Progenitor cell of endocrine pancreas (in vitro differentiated cells): ENCODE data around the gene MRPL21. TPM values are rescaled to one million over a fixed set of nuclear protein-coding genes. Genes with fewer than 3 reads are reported as not detected.

Experiments used
- DNase-seq: peaks from one replicate; pipeline ENCODE4 v3.0.0; 2021; ENCODE audit warnings: low spot score; ENCODE audit not compliant: unreplicated experiment
- H3K27ac Mint-ChIP-seq: 2 replicates; pipeline ENCODE4 v1.8.0; 2021; ENCODE audit warnings: mild to moderate bottlenecking, moderate library complexity, mixed read lengths
- H3K27me3 Mint-ChIP-seq: 2 replicates; pipeline ENCODE4 v1.8.0; 2021; ENCODE audit warnings: mixed read lengths
- H3K36me3 Mint-ChIP-seq: 2 replicates; pipeline ENCODE4 v1.8.0; 2022; ENCODE audit warnings: mixed read lengths; ENCODE audit not compliant: insufficient read depth
- H3K4me1 Mint-ChIP-seq: 2 replicates; pipeline ENCODE4 v1.8.0; 2021; ENCODE audit warnings: low read depth, mixed read lengths
- H3K4me3 Mint-ChIP-seq: 2 replicates; pipeline ENCODE4 v1.8.0; 2021; ENCODE audit warnings: low read depth, mild to moderate bottlenecking, moderate library complexity, mixed read lengths
- H3K9me3 Mint-ChIP-seq: 2 replicates; pipeline ENCODE4 v1.8.0; 2021; ENCODE audit warnings: low read depth, mixed read lengths
- CTCF ChIP-seq: fragments of 200-600 bp; sonication (generic); IDR thresholded peaks from one replicate; pipeline ENCODE4 v1.5.0; 2021; ENCODE audit warnings: antibody characterized with exemption, mild to moderate bottlenecking; ENCODE audit not compliant: unreplicated experiment
- total RNA-seq: library from RNA; stranded (reverse); gene quantifications from 2 replicates; pipeline ENCODE4 v1.2.1, GENCODE V29; 2021

Gene MRPL21
- total RNA-seq, 1 donor from 2014 or later: 54.0 TPM

GRCh38 chr11:68931911-68932310 lies 28.3 kb upstream of the MRPL21 start:
- peaks cover 21% of the 10 kb centered on the region for H3K36me3 Mint-ChIP-seq

GRCh38 chr11:68930991-68931855 lies 27.6 kb upstream of the MRPL21 start:
- H3K27ac Mint-ChIP-seq: no peak overlapping the region
- H3K27me3 Mint-ChIP-seq: no peaks in the 10 kb centered on the region
- no peaks in the 10 kb centered on the region for H3K4me1 Mint-ChIP-seq
- no peaks in the 10 kb centered on the region for H3K9me3 Mint-ChIP-seq
- H3K4me3 Mint-ChIP-seq: no peak overlapping the region
- no peak for TF ChIP-seq CTCF
- H3K36me3 Mint-ChIP-seq: peaks cover 25% of the 10 kb centered on the region
- DNase-seq: no peak

More at GRCh38 chr11:68931911-68932310, 28.3 kb upstream of the MRPL21 start:
- H3K4me3 Mint-ChIP-seq: no peak overlapping the region
- no peaks in the 10 kb centered on the region for H3K27me3 Mint-ChIP-seq
- H3K4me1 Mint-ChIP-seq: no peaks in the 10 kb centered on the region
- TF ChIP-seq CTCF: no peak
- DNase-seq: no peak
- no peaks in the 10 kb centered on the region for H3K9me3 Mint-ChIP-seq
- H3K27ac Mint-ChIP-seq: no peak overlapping the region

- Mint-ChIP-seq H3K4me1 (no peaks in the 10 kb centered on the region), H3K27me3 (no peaks in the 10 kb centered on the region), H3K36me3 (peaks cover 33% of the 10 kb centered on the region), H3K9me3 (peaks cover 9% of the 10 kb centered on the region), H3K4me3 (no peak overlapping the region), H3K27ac (no peak overlapping the region)
- no peak for DNase-seq
- TF ChIP-seq CTCF: no peak
These were observed 26.3 kb upstream of the MRPL21 start for GRCh38 chr11:68929706-68930570.

GRCh38 chr11:68929135-68929534 lies 25.5 kb upstream of the MRPL21 start:
- no peak for TF ChIP-seq CTCF
- no peak for DNase-seq
- Mint-ChIP-seq H3K27me3 (no peaks in the 10 kb centered on the region), H3K36me3 (peaks cover 41% of the 10 kb centered on the region), H3K27ac (peak overlapping the region; percentile 10), H3K9me3 (peaks cover 15% of the 10 kb centered on the region), H3K4me3 (no peak overlapping the region), H3K4me1 (no peaks in the 10 kb centered on the region)

GRCh38 chr11:68928136-68928880 lies 24.7 kb upstream of the MRPL21 start:
- TF ChIP-seq CTCF: no peak
- Mint-ChIP-seq H3K27me3 (no peaks in the 10 kb centered on the region), H3K36me3 (peaks cover 49% of the 10 kb centered on the region), H3K27ac (no peak overlapping the region), H3K4me1 (no peaks in the 10 kb centered on the region), H3K4me3 (no peak overlapping the region), H3K9me3 (peaks cover 17% of the 10 kb centered on the region)
- DNase-seq: no peak
